Stimulated activated CD4-positive, alpha-beta T cell treated with anti-CD3 and anti-CD28 coated beads, Interleukin-1b, Interleukin-23, amount 100 ng/mL, for 48 hours (primary cell): Measurements from ENCODE around the gene FAM107B.
"Not testable (repeated sequence)": the region's sequence is repeated elsewhere in the genome, so short reads cannot be mapped to it uniquely, and the experiment has no call there.

ENCODE experiments used
- DNase-seq: peaks from one replicate; pipeline ENCODE4 v3.0.0-alpha.2; 2020

Gene FAM107B

GRCh38 chr10:14728346-14728745 is 46.4 kb downstream of the FAM107B start:
- no peak for DNase-seq

GRCh38 chr10:14727924-14728323 is 46.8 kb downstream of the FAM107B start:
- DNase-seq = no peak

- DNase-seq = no peak
Observed at GRCh38 chr10:14727465-14727864, 47.2 kb downstream of the FAM107B start.

GRCh38 chr10:14724931-14725330 is 49.8 kb downstream of the FAM107B start:
- DNase-seq = no peak

GRCh38 chr10:14723052-14723689 is 51.5 kb downstream of the FAM107B start:
- DNase-seq = no peak

- no peak for DNase-seq
Observed at GRCh38 chr10:14717552-14717951, 57.1 kb downstream of the FAM107B start.

- no peak for DNase-seq
Observed at GRCh38 chr10:14712991-14713424, 61.7 kb downstream of the FAM107B start.

GRCh38 chr10:14709344-14709743 is 65.4 kb downstream of the FAM107B start:
- DNase-seq = not testable (repeated sequence)

GRCh38 chr10:14707481-14707880 is 67.2 kb downstream of the FAM107B start:
- no peak for DNase-seq

GRCh38 chr10:14705548-14706230 is 69.0 kb downstream of the FAM107B start:
- no peak for DNase-seq

GRCh38 chr10:14703631-14704001 is 71.1 kb downstream of the FAM107B start:
- no peak for DNase-seq

- no peak for DNase-seq
Observed at GRCh38 chr10:14701466-14701865, 73.2 kb downstream of the FAM107B start.

- DNase-seq = no peak
Observed at GRCh38 chr10:14700546-14700945, 74.2 kb downstream of the FAM107B start.

- DNase-seq = no peak
Observed at GRCh38 chr10:14699482-14699881, 75.2 kb downstream of the FAM107B start.

GRCh38 chr10:14698829-14699170 is 75.9 kb downstream of the FAM107B start:
- no peak for DNase-seq

- no peak for DNase-seq
Observed at GRCh38 chr10:14698111-14698828, 76.4 kb downstream of the FAM107B start.

GRCh38 chr10:14697281-14697680 is 77.4 kb downstream of the FAM107B start:
- no peak for DNase-seq

- DNase-seq = no peak
Observed at GRCh38 chr10:14696821-14697220, 77.9 kb downstream of the FAM107B start.

GRCh38 chr10:14695847-14696480 is 78.7 kb downstream of the FAM107B start:
- DNase-seq = no peak

GRCh38 chr10:14693891-14694290 is 80.8 kb downstream of the FAM107B start:
- DNase-seq = no peak

- DNase-seq = no peak
Observed at GRCh38 chr10:14692344-14693076, 82.2 kb downstream of the FAM107B start.

GRCh38 chr10:14691359-14691758 is 83.3 kb downstream of the FAM107B start:
- DNase-seq = no peak

GRCh38 chr10:14688606-14689005 is 86.1 kb downstream of the FAM107B start:
- DNase-seq = no peak
